GM23248 (cell line): ENCODE measurements around the gene TROAP.

ENCODE experiments used
- EZH2 ChIP-seq: fragments of 200-600 bp; sonication (generic); IDR thresholded peaks from 2 replicates; pipeline ENCODE4 v1.6.1; 2018; ENCODE audit warnings: antibody characterized with exemption, mild to moderate bottlenecking; ENCODE audit not compliant: insufficient read depth, poor library complexity, severe bottlenecking
- EZH2phosphoT487 ChIP-seq: fragments of 200-600 bp; sonication (generic); IDR thresholded peaks from 2 replicates; pipeline ENCODE4 v1.6.1; 2018; ENCODE audit warnings: antibody characterized with exemption, moderate library complexity, mild to moderate bottlenecking, low read depth; ENCODE audit not compliant: insufficient read depth

GRCh38 chr12:49349266-49349665 lies 26.2 kb downstream of the TROAP start:
- TF ChIP-seq EZH2 (no peak), EZH2phosphoT487 (no peak)
